Heart right ventricle (tissue), 16 donors: ENCODE results near the gene F10. TPM values are rescaled to one million over a fixed set of nuclear protein-coding genes. Genes with fewer than 3 reads are reported as not detected.

Experiments used
- ATAC-seq, 8 donors: fragments of 200-7000 bp; cut with Tn5 transposase; one replicate each; pipeline ENCODE4 v1.9.1; 2020; ENCODE audit warnings: mild to moderate bottlenecking in 8 of 8, moderate library complexity in 8 of 8, moderate number of reproducible peaks in 1 of 8
- DNase-seq, 2 donors: peaks; one replicate each; pipeline ENCODE4 v3.0.0-alpha.2; 2020
- H3K27ac ChIP-seq, 10 donors: fragments of 200-600 bp; sonication (generic) in 2 of 10; one replicate each; pipeline versions ENCODE4 v1.5.0 to v1.8.0; 2020 to 2022; ENCODE audit warnings: mild to moderate bottlenecking in 3 of 10
- H3K27me3 ChIP-seq, 7 donors: fragments of 200-600 bp; one replicate each; pipeline ENCODE4 v1.8.0; 2021 to 2022; ENCODE audit warnings: mild to moderate bottlenecking in 2 of 7
- H3K36me3 ChIP-seq, 9 donors: fragments of 200-600 bp; sonication (generic) in 1 of 9; one replicate each; pipeline versions ENCODE4 v1.5.0 to v1.8.0; 2020 to 2022; ENCODE audit warnings: mild to moderate bottlenecking in 2 of 9
- H3K4me1 ChIP-seq, 9 donors: fragments of 200-600 bp; sonication (generic) in 1 of 9; one replicate each; pipeline versions ENCODE4 v1.5.0 to v1.8.0; 2020 to 2022; ENCODE audit warnings: mild to moderate bottlenecking in 4 of 9
- H3K4me3 ChIP-seq, 10 donors: fragments of 200-600 bp; sonication (generic) in 2 of 10; one replicate each; pipeline versions ENCODE4 v1.5.0 to v1.8.0; 2020 to 2022; ENCODE audit warnings: mild to moderate bottlenecking in 7 of 10, moderate library complexity in 2 of 10
- H3K9me3 ChIP-seq, 11 donors: fragments of 200-600 bp in 10 of 11; sonication (generic) in 2 of 11; one replicate each; pipeline versions ENCODE4 v1.5.0 to v1.8.0; 2013 to 2022; ENCODE audit warnings: mild to moderate bottlenecking in 2 of 11, control low read depth in 1 of 11, moderate library complexity in 1 of 11
- WGBS, 2 donors: extraction: QIAGEN DNeasy Blood & Tissue Kit; methylation state at CpG; one replicate each; pipeline ENCODE4 v1.1.7; 2013; ENCODE audit warnings: inconsistent platforms in 1 of 2; 5-methylcytosine and 5-hydroxymethylcytosine counted together
- intact Hi-C, 10 donors: fragments of 100-400 bp; cut with DNase I; formaldehyde crosslinking; loops; one replicate each; pipeline versions ENCODE4 v1.11.1 to v1.14.2; 2022
- polyA plus RNA-seq, 2 donors: library from polyadenylated mRNA; stranded (reverse); fragments of 200-250 nt; gene quantifications; one replicate each; pipeline ENCODE4 v1.2.3, GENCODE V29; 2013
- total RNA-seq, 10 donors: library from RNA; stranded (reverse); fragmentation: NEBNext Ultra II Directional in 3 of 10; extraction: Animal tissue kit (Norgen Biotek cat#: 25700) in 3 of 10; gene quantifications; one replicate each; pipeline versions ENCODE4 v1.2.1 to v1.2.4, GENCODE V29; 2021 to 2023
- TF ChIP-seq, protein P1 (sequence below), 9 donors: fragments of 200-600 bp; sonication (generic) in 2 of 9; IDR thresholded peaks; one replicate each; pipeline versions ENCODE4 v1.5.0 to v1.8.0; 2021 to 2022; ENCODE audit warnings: antibody characterized with exemption in 9 of 9, mild to moderate bottlenecking in 5 of 9, moderate library complexity in 1 of 9
- donor health status: Arrhythmogenic right ventricular cardiomyopathy.
- donor health status: ischemic (EF 13 %, LVEDD 7.1; RV severe dilation, severe dysfunction).
- donor health status: healthy with polysubstance abuse.
- donor health status: DM: no; HTN: yes; CAD: no.
- donor health status: DM: no; HTN: no; CAD: no.
- donor health status: ischemic (EF 25% LVEDD 6.9; RV normal size, moderate dysfunction).
- donor health status: ischemic (EF 25% LVEDD 5.7; RV mildly dilated, moderate dysfunction).
- donor health status: healthy.
- donor health status: DM: yes; HTN: yes; CAD: no.
- donor health status: Ischemic cardiomyopathy.
- donor health status: ischemic (EF 35%, LVEDD 5.7; RV mildly dilated, moderate dysfunction).
- donor health status: nonischemic (EF 11% LVEDD 7.7; RV severe dilation, severe dysfunction).
- donor health status: DM: yes; HTN: yes; CAD: no.
- donor health status: PGD.
- donor health status: ischemic (EF 29% LVEDD 5.4; RV normal size, mild dysfunction).
- donor health status: nonischemic (EF 23%, LVEDD 6.1; RV moderate dilation, normal function).

The F10 gene
- total and polyA plus RNA-seq, 12 donors: 1.7 to 15.1 (median 6.3) TPM

- ATAC-seq (no peak), DNase-seq (no peak)
- H3K36me3 ChIP-seq: peaks cover 0 to 72% (median 0%) of the 10 kb centered on the region in 9 donors
- H3K4me1 ChIP-seq: no peaks in the 10 kb centered on the region
- WGBS, 2 donors: 84 to 87% methylated on average over 29 of the region's 29 CpGs
- peaks cover 0 to 3% (median 0%) of the 10 kb centered on the region in 7 donors for H3K27me3 ChIP-seq
- H3K9me3 ChIP-seq: no peaks in the 10 kb centered on the region
- intact Hi-C loops: no loop called here
- no peak overlapping the region for H3K27ac ChIP-seq
- TF ChIP-seq, protein P1, sequence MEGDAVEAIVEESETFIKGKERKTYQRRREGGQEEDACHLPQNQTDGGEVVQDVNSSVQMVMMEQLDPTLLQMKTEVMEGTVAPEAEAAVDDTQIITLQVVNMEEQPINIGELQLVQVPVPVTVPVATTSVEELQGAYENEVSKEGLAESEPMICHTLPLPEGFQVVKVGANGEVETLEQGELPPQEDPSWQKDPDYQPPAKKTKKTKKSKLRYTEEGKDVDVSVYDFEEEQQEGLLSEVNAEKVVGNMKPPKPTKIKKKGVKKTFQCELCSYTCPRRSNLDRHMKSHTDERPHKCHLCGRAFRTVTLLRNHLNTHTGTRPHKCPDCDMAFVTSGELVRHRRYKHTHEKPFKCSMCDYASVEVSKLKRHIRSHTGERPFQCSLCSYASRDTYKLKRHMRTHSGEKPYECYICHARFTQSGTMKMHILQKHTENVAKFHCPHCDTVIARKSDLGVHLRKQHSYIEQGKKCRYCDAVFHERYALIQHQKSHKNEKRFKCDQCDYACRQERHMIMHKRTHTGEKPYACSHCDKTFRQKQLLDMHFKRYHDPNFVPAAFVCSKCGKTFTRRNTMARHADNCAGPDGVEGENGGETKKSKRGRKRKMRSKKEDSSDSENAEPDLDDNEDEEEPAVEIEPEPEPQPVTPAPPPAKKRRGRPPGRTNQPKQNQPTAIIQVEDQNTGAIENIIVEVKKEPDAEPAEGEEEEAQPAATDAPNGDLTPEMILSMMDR (IDR thresholded peaks at IDR 0.05): no peak
- no peak overlapping the region for H3K4me3 ChIP-seq
These were observed 28.8 kb upstream of the F10 start for GRCh38 chr13:113093580-113094409.

- Histone ChIP-seq H3K4me1 (no peaks in the 10 kb centered on the region), H3K27ac (no peak overlapping the region), H3K4me3 (no peak overlapping the region), H3K9me3 (no peaks in the 10 kb centered on the region), H3K36me3 (peaks cover 0 to 66% (median 0%) of the 10 kb centered on the region in 9 donors), H3K27me3 (peaks cover 0 to 3% (median 0%) of the 10 kb centered on the region in 7 donors)
- TF ChIP-seq, protein P1 (IDR thresholded peaks at IDR 0.05): no peak
- 88 to 90% methylated on average over 14 of the region's 14 CpGs for WGBS, 2 donors
- ATAC-seq (no peak), DNase-seq (no peak)
- intact Hi-C loops: no loop called here
These were observed 28.2 kb upstream of the F10 start for GRCh38 chr13:113094410-113094800.

- no peaks in the 10 kb centered on the region for H3K9me3 ChIP-seq
- no peak overlapping the region for H3K4me3 ChIP-seq
- intact Hi-C loops: no loop called here
- no peaks in the 10 kb centered on the region for H3K4me1 ChIP-seq
- H3K27ac ChIP-seq: no peak overlapping the region
- DNase-seq: no peak
- WGBS, 2 donors: 90 to 93% methylated on average over 25 of the region's 25 CpGs
- no peak for ATAC-seq
- peaks cover 0 to 56% (median 0%) of the 10 kb centered on the region in 9 donors for H3K36me3 ChIP-seq
- H3K27me3 ChIP-seq: peaks cover 0 to 3% (median 0%) of the 10 kb centered on the region in 7 donors
- TF ChIP-seq, protein P1 (IDR thresholded peaks at IDR 0.05): no peak
These were observed 27.2 kb upstream of the F10 start for GRCh38 chr13:113095146-113096051.

- Histone ChIP-seq H3K36me3 (peaks cover 0 to 48% (median 0%) of the 10 kb centered on the region in 9 donors), H3K27me3 (peaks cover 0 to 3% (median 0%) of the 10 kb centered on the region in 7 donors), H3K27ac (no peak overlapping the region), H3K4me3 (no peak overlapping the region), H3K9me3 (no peaks in the 10 kb centered on the region), H3K4me1 (no peaks in the 10 kb centered on the region)
- TF ChIP-seq, protein P1 (IDR thresholded peaks at IDR 0.05): no peak
- WGBS, 2 donors: 95 to 97% methylated on average over 56 to 61 of the region's 61 CpGs
- intact Hi-C loops: no loop called here
- no peak for DNase-seq
- ATAC-seq: peak in 2 of 8 donors; percentile 5 to 19
These were observed 26.4 kb upstream of the F10 start for GRCh38 chr13:113096052-113096744.
